GM12892 (cell line): ENCODE data around the gene SORCS2.

Source experiments
- POLR2A ChIP-seq: IDR thresholded peaks from 2 replicates; pipeline ENCODE4 v1.6.1; 2011; ENCODE audit warnings: low read depth, low read length, control low read depth
- POLR2AphosphoS5 ChIP-seq: IDR thresholded peaks from 2 replicates; pipeline ENCODE4 v1.6.1; 2011; ENCODE audit warnings: low read depth, low read length, control low read depth

- TF ChIP-seq POLR2A (no peak), POLR2AphosphoS5 (no peak)
Observed at GRCh38 chr4:7556558-7556957, 364.2 kb downstream of the SORCS2 start.
